Colon (tissue), 2 donors: ENCODE measurements around the gene HM13.
"Not testable (repeated sequence)": the region's sequence is repeated elsewhere in the genome, so short reads cannot be mapped to it uniquely, and the experiment has no call there.

ENCODE experiments used
- FAIRE-seq: peaks from 2 replicates; lab custom pipeline; 2012; peaks lifted over from hg19 to GRCh38; lab: Jason Lieb, UNC
- donor health status: control.
- donor health status: control.

Gene HM13

GRCh38 chr20:31593221-31594001, 79.2 kb downstream of the HM13 start:
- no peak for FAIRE-seq

- FAIRE-seq = no peak
Observed at GRCh38 chr20:31594002-31594557, 79.8 kb downstream of the HM13 start.

GRCh38 chr20:31594558-31595379, 80.5 kb downstream of the HM13 start:
- FAIRE-seq = no peak

- FAIRE-seq = no peak
Observed at GRCh38 chr20:31595380-31595653, 81.1 kb downstream of the HM13 start.

- no peak for FAIRE-seq
Observed at GRCh38 chr20:31595654-31596411, 81.6 kb downstream of the HM13 start.

GRCh38 chr20:31596412-31596715, 82.1 kb downstream of the HM13 start:
- FAIRE-seq = not testable (repeated sequence)

- no peak for FAIRE-seq
Observed at GRCh38 chr20:31596831-31597480, 82.7 kb downstream of the HM13 start.

- no peak for FAIRE-seq
Observed at GRCh38 chr20:31597481-31597855, 83.2 kb downstream of the HM13 start.

- no peak for FAIRE-seq
Observed at GRCh38 chr20:31602431-31602778, 88.2 kb downstream of the HM13 start.

GRCh38 chr20:31602779-31603441, 88.7 kb downstream of the HM13 start:
- FAIRE-seq = no peak

- no peak for FAIRE-seq
Observed at GRCh38 chr20:31603822-31604566, 89.8 kb downstream of the HM13 start.

GRCh38 chr20:31604567-31605030, 90.4 kb downstream of the HM13 start:
- no peak for FAIRE-seq

GRCh38 chr20:31605031-31605901, 91.0 kb downstream of the HM13 start, which contains the start of gene ID1:
Gene ID1, plus strand, starts transcription at chr20:31605289. Its CDS starts 99 bp downstream, at chr20:31605388.
- no peak for FAIRE-seq

- FAIRE-seq = no peak
Observed at GRCh38 chr20:31605902-31606803, 91.9 kb downstream of the HM13 start.

GRCh38 chr20:31606804-31607639, 92.8 kb downstream of the HM13 start:
- no peak for FAIRE-seq

GRCh38 chr20:31607640-31608250, 93.5 kb downstream of the HM13 start:
- no peak for FAIRE-seq

- no peak for FAIRE-seq
Observed at GRCh38 chr20:31608251-31608945, 94.2 kb downstream of the HM13 start.
